Measurements from ENCODE around the gene TBC1D19.

Gene TBC1D19

DNA sequence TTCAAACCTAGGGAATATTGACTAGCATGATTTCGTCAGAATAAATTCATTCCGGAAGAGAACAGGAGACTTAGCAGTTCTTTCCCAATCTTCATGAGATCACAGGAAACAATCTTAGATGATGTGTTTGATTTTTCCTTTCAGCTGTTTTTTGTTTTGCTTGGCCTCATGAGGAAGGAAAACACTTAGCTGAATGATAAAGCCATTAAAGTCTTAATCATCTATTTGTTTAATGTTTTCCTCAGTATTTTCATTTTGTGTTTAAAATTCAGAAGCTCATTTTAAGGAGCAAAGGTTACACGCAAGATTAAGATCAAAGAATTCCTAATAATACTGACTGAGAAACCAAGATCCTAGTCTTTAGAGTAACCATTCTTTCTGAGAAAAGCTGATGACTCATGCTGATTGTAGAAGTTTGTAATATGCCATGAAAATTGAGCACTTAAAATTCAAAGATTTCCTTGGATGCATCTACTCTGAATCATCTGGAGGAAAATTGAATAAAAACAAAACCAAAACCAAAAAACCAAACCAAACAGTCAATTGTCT is 15.4 kb upstream of the TBC1D19 start:
- Histone ChIP-seq H3K9me3 (ENCODE audit: low read length) (no peaks in the 10 kb centered on the region), H3K36me3 (ENCODE audit: insufficient read depth, low read length) (no peaks in the 10 kb centered on the region), H3K4me2 (ENCODE audit: low read length) (no peak overlapping the region), H4K20me1 (ENCODE audit: insufficient read depth, low read length) (no peaks in the 10 kb centered on the region), H3K9ac (ENCODE audit: low read length) (no peak overlapping the region), H3K27me3 (ENCODE audit: insufficient read depth, low read length) (no peaks in the 10 kb centered on the region), H3K4me1 (ENCODE audit: insufficient read depth, low read length, severe bottlenecking) (no peaks in the 10 kb centered on the region), H3K79me2 (ENCODE audit: insufficient read depth, low read length) (no peaks in the 10 kb centered on the region), H3K9me2 (ENCODE audit: low read depth, low read length) (no peaks in the 10 kb centered on the region), H2AFZ (ENCODE audit: low read length) (no peak overlapping the region), H3F3A (ENCODE audit: insufficient read depth, low read length) (no peaks in the 10 kb centered on the region), H3K27ac (ENCODE audit: low read depth, low read length, poor library complexity, severe bottlenecking) (no peak overlapping the region), H3K4me3 (ENCODE audit: low read depth, low read length, poor library complexity, severe bottlenecking) (no peak overlapping the region)
- TF ChIP-seq, protein P1, sequence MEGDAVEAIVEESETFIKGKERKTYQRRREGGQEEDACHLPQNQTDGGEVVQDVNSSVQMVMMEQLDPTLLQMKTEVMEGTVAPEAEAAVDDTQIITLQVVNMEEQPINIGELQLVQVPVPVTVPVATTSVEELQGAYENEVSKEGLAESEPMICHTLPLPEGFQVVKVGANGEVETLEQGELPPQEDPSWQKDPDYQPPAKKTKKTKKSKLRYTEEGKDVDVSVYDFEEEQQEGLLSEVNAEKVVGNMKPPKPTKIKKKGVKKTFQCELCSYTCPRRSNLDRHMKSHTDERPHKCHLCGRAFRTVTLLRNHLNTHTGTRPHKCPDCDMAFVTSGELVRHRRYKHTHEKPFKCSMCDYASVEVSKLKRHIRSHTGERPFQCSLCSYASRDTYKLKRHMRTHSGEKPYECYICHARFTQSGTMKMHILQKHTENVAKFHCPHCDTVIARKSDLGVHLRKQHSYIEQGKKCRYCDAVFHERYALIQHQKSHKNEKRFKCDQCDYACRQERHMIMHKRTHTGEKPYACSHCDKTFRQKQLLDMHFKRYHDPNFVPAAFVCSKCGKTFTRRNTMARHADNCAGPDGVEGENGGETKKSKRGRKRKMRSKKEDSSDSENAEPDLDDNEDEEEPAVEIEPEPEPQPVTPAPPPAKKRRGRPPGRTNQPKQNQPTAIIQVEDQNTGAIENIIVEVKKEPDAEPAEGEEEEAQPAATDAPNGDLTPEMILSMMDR (IDR thresholded peaks at IDR 0.05; ENCODE audit: low read length): no peak
- no peak for TF ChIP-seq EZH2 (IDR thresholded peaks at IDR 0.05; ENCODE audit: borderline replicate concordance, low read length)

DNA sequence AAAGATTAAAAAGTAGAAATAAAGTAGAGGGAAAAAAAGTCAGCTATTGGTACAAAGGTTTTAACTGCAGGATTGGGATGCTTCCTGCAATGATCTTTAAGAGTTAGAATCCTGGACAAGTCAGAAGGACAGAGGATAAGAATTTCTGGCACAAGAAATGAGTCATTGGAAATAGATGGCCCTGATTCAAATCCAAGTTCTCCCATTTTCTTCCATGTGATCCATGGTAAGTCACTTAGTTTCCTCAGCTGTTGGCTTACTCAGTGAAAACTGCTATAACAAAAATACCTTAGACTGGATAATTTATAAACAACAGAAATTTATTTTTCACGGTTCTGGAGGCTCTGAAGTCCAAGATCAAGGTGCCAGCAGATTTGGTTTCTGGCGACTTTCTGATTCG is 13.3 kb upstream of the TBC1D19 start:
- H3K4me3 ChIP-seq (ENCODE audit: low read depth, low read length, poor library complexity, severe bottlenecking): no peak overlapping the region
- H3K9me2 ChIP-seq (ENCODE audit: low read depth, low read length): no peaks in the 10 kb centered on the region
- no peak overlapping the region for H3K4me2 ChIP-seq (ENCODE audit: low read length)
- no peaks in the 10 kb centered on the region for H3K79me2 ChIP-seq (ENCODE audit: insufficient read depth, low read length)
- H4K20me1 ChIP-seq (ENCODE audit: insufficient read depth, low read length): no peaks in the 10 kb centered on the region
- no peak overlapping the region for H3K27ac ChIP-seq (ENCODE audit: low read depth, low read length, poor library complexity, severe bottlenecking)
- no peak overlapping the region for H3K9ac ChIP-seq (ENCODE audit: low read length)
- H3K36me3 ChIP-seq (ENCODE audit: insufficient read depth, low read length): no peaks in the 10 kb centered on the region
- H3K27me3 ChIP-seq (ENCODE audit: insufficient read depth, low read length): no peaks in the 10 kb centered on the region
- no peak overlapping the region for H2AFZ ChIP-seq (ENCODE audit: low read length)
- TF ChIP-seq, protein P1 (IDR thresholded peaks at IDR 0.05; ENCODE audit: low read length): no peak
- TF ChIP-seq EZH2 (IDR thresholded peaks at IDR 0.05; ENCODE audit: borderline replicate concordance, low read length): no peak
- H3K4me1 ChIP-seq (ENCODE audit: insufficient read depth, low read length, severe bottlenecking): no peaks in the 10 kb centered on the region
- H3F3A ChIP-seq (ENCODE audit: insufficient read depth, low read length): no peaks in the 10 kb centered on the region
- no peaks in the 10 kb centered on the region for H3K9me3 ChIP-seq (ENCODE audit: low read length)

DNA sequence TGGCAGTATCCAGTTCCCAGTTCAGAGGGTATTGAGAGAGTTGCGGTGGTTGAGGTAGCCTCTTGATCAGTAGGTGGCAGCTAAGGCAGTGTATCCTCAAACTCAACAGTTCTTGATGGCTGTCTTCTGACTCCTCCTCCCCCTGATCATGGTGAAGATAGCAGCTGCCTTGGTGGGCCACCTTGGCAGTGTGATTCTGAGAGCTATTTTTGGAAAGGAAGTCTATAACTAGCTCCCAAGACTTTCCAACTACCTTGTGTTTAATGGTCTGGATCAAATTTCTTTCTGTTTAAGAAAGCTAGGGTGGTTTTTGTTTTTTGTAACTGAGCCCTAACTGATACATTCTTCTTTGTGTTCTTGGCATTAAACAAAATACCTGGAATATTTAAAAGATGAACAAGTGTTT is 10.5 kb upstream of the TBC1D19 start:
- Histone ChIP-seq H3K4me2 (ENCODE audit: low read length) (no peak overlapping the region), H3K79me2 (ENCODE audit: insufficient read depth, low read length) (no peaks in the 10 kb centered on the region), H2AFZ (ENCODE audit: low read length) (no peak overlapping the region), H3K36me3 (ENCODE audit: insufficient read depth, low read length) (no peaks in the 10 kb centered on the region), H3K4me3 (ENCODE audit: low read depth, low read length, poor library complexity, severe bottlenecking) (no peak overlapping the region), H3K4me1 (ENCODE audit: insufficient read depth, low read length, severe bottlenecking) (no peaks in the 10 kb centered on the region), H3K9me2 (ENCODE audit: low read depth, low read length) (no peaks in the 10 kb centered on the region), H3K9ac (ENCODE audit: low read length) (no peak overlapping the region), H4K20me1 (ENCODE audit: insufficient read depth, low read length) (no peaks in the 10 kb centered on the region), H3K9me3 (ENCODE audit: low read length) (no peaks in the 10 kb centered on the region), H3K27ac (ENCODE audit: low read depth, low read length, poor library complexity, severe bottlenecking) (no peak overlapping the region), H3K27me3 (ENCODE audit: insufficient read depth, low read length) (no peaks in the 10 kb centered on the region), H3F3A (ENCODE audit: insufficient read depth, low read length) (no peaks in the 10 kb centered on the region)
- TF ChIP-seq, protein P1 (IDR thresholded peaks at IDR 0.05; ENCODE audit: low read length): no peak
- no peak for TF ChIP-seq EZH2 (IDR thresholded peaks at IDR 0.05; ENCODE audit: borderline replicate concordance, low read length)
